HepG2 (cell line): Measurements from ENCODE around the gene ARSB. TPM values are rescaled to one million over a fixed set of nuclear protein-coding genes. Genes with fewer than 3 reads are reported as not detected.

Experiments
- ARNT ChIP-seq: fragments of 450-650 bp; IDR thresholded peaks from 2 replicates; pipeline ENCODE4 v1.6.1; 2017
- ASH2L ChIP-seq: fragments of 300-600, 200-600 bp; sonication (generic); IDR thresholded peaks from 2 replicates; pipeline ENCODE4 v1.7.0; 2017; ENCODE audit warnings: low read depth, mild to moderate bottlenecking, moderate library complexity, mixed read lengths, low read length; ENCODE audit not compliant: insufficient read length
- BCLAF1 ChIP-seq: fragments of 450-650 bp; IDR thresholded peaks from 2 replicates; pipeline ENCODE4 v1.6.1; 2017; ENCODE audit warnings: mild to moderate bottlenecking
- HIC2 ChIP-seq: sonication (generic); formaldehyde crosslinking; IDR thresholded peaks from 2 replicates; pipeline ENCODE4 v1.9.0; 2022; ENCODE audit warnings: low read depth, missing genetic modification reagents
- KAT8 ChIP-seq: IDR thresholded peaks from 2 replicates; pipeline ENCODE4 v1.6.1; 2016; ENCODE audit warnings: missing genetic modification reagents, missing compliant biosample characterization
- MEIS2 ChIP-seq: sonication (generic); formaldehyde crosslinking; IDR thresholded peaks from 2 replicates; pipeline ENCODE4 v1.9.0; 2021; ENCODE audit warnings: mild to moderate bottlenecking, missing genetic modification reagents
- TBP ChIP-seq: sonication (generic); formaldehyde crosslinking; IDR thresholded peaks from 2 replicates; pipeline ENCODE4 v1.5.0; 2020; ENCODE audit warnings: missing genetic modification reagents
- ZBTB46 ChIP-seq: sonication (generic); formaldehyde crosslinking; IDR thresholded peaks from 2 replicates; pipeline ENCODE4 v1.4.0; 2020; ENCODE audit warnings: mild to moderate bottlenecking, missing genetic modification reagents, borderline replicate concordance
- ZBTB49 ChIP-seq: sonication (generic); formaldehyde crosslinking; IDR thresholded peaks from 2 replicates; pipeline ENCODE4 v1.4.0; 2020; ENCODE audit warnings: missing genetic modification reagents, borderline replicate concordance
- ZNF276 ChIP-seq: sonication (generic); formaldehyde crosslinking; IDR thresholded peaks from 2 replicates; pipeline ENCODE4 v1.4.0; 2020; ENCODE audit warnings: mild to moderate bottlenecking, low read depth, missing genetic modification reagents
- ZNF709 ChIP-seq: sonication (generic); formaldehyde crosslinking; IDR thresholded peaks from 2 replicates; pipeline ENCODE4 v1.5.0; 2020; ENCODE audit warnings: mild to moderate bottlenecking, missing genetic modification reagents
- ZNF878 ChIP-seq: sonication (generic); formaldehyde crosslinking; IDR thresholded peaks from 2 replicates; pipeline ENCODE4 v1.8.1; 2023; ENCODE audit warnings: mild to moderate bottlenecking, missing genetic modification reagents, moderate library complexity
- ZUFSP ChIP-seq: sonication (generic); formaldehyde crosslinking; IDR thresholded peaks from 2 replicates; pipeline ENCODE4 v1.9.0; 2021; ENCODE audit warnings: missing genetic modification reagents, mild to moderate bottlenecking, borderline replicate concordance
- polyA plus RNA-seq, 8 experiments: library from polyadenylated mRNA; depleted of rRNA in 3 of 8; stranded (reverse) in 7 of 8; unstranded in 1 of 8; fragments of >200 nt; fragmentation: Illumina TruSeq in 4 of 8; extraction: Trizol in 4 of 8; gene quantifications; 2 replicates each; pipeline versions ENCODE4 v1.2.1 to v1.2.3, GENCODE V29; 2011 to 2016; ENCODE audit warnings: low read depth in 4 of 8, missing spikeins in 1 of 8, mixed read lengths in 1 of 8; ENCODE audit not compliant: insufficient read depth in 1 of 8
- total RNA-seq, 5 experiments: library from RNA; depleted of rRNA; stranded (reverse); fragments of >200 nt; fragmentation: Illumina TruSeq; extraction: Trizol; gene quantifications; 2 replicates each; pipeline ENCODE4 v1.2.3, GENCODE V29; 2016; ENCODE audit warnings: low read depth in 1 of 5

Gene ARSB
- total and polyA plus RNA-seq, 2 of the 13 experiments (the other 11 are each of a cell fraction or from before 2014, with no cell fraction given): 52.6 to 66.4 TPM

- TF ChIP-seq ZBTB46 (CRISPR knock-in tag) (no peak), ZUFSP (CRISPR knock-in tag) (no peak), HIC2 (CRISPR knock-in tag) (no peak; the same call in 1 of the 2 replicates), ZNF709 (no peak), MEIS2 (CRISPR knock-in tag) (peak; percentile 89; the same call in 1 of the 2 replicates), ARNT (no peak), ASH2L (peak; percentile 83), BCLAF1 (no peak), ZNF276 (CRISPR knock-in tag) (peak; percentile 76; the same call in 1 of the 2 replicates), ZBTB49 (CRISPR knock-in tag) (no peak), TBP (CRISPR knock-in tag) (no peak), ZNF878 (CRISPR knock-in tag) (0 out of 2 replicates have a peak, but pooled peaks have one; percentile 47), KAT8 (peak; percentile 86)
Measured at GRCh38 chr5:78985725-78986223, 664 bp upstream of the ARSB start (continued).
